H4 (cell line): ENCODE results near the gene GGNBP2. TPM values are rescaled to one million over a fixed set of nuclear protein-coding genes. Genes with fewer than 3 reads are reported as not detected.

Experiments
- DNase-seq: peaks from one replicate; pipeline ENCODE4 v3.0.0-alpha.2; 2015; ENCODE audit warnings: low spot score
- total RNA-seq: library from RNA; depleted of rRNA; stranded (reverse); fragments of >200 nt; shearing (Covaris generic); gene quantifications from 2 replicates; pipeline ENCODE4 v1.2.3, GENCODE V29; 2014

GGNBP2 gene
- total RNA-seq, 1 experiment from 2014 or later = 38.2 TPM

GRCh38 chr17:36515837-36516236 lies 28.9 kb upstream of the GGNBP2 start:
- DNase-seq = no peak

GRCh38 chr17:36523113-36523512 lies 21.6 kb upstream of the GGNBP2 start:
- no peak for DNase-seq

GRCh38 chr17:36524428-36524876 lies 20.3 kb upstream of the GGNBP2 start:
- DNase-seq = no peak

DNA sequence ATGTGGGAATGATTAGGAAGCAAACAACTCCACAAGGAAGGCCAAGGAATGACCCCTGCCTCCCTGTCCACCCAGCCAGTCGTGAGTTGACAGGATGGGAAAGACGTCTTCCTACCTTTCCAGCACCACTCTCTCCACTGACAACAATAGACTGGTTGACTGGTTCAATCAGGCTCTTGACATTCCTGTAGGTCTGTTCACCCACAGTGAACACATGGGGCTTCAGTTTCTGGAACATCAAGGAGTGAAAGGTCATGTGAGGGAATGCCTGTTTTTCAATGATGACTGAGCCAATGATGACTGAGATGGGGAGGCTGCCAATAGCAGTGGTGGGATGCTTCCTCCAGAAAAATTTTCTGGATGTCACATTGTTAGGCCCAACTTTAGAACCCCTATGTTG lies 19.6 kb upstream of the GGNBP2 start:
- no peak for DNase-seq

DNA sequence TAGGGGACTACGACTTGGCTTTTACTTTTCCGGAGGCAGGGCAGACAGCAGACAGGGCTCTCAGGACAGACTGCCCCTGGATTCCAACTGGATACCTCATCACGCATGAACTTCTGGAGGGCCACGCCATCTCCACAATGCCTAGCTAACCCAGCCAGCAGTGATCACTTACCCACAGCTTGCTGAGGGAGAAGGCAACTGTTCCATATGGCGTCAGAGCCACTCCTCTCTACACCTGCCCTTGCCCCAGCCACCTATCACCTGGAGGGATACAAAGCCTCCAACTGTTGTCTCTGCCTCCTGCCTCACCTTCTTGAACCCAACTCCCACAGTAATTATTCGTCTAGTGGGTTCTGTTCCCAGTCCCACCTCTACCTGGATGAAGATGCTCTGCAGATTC lies 18.8 kb upstream of the GGNBP2 start:
- no peak for DNase-seq

- DNase-seq = no peak
These were observed 17.0 kb upstream of the GGNBP2 start for GRCh38 chr17:36527621-36528250.

- no peak for DNase-seq
These were observed 15.6 kb upstream of the GGNBP2 start for GRCh38 chr17:36529121-36529520.

- no peak for DNase-seq
These were observed 12.2 kb upstream of the GGNBP2 start for GRCh38 chr17:36532435-36532975.

DNA sequence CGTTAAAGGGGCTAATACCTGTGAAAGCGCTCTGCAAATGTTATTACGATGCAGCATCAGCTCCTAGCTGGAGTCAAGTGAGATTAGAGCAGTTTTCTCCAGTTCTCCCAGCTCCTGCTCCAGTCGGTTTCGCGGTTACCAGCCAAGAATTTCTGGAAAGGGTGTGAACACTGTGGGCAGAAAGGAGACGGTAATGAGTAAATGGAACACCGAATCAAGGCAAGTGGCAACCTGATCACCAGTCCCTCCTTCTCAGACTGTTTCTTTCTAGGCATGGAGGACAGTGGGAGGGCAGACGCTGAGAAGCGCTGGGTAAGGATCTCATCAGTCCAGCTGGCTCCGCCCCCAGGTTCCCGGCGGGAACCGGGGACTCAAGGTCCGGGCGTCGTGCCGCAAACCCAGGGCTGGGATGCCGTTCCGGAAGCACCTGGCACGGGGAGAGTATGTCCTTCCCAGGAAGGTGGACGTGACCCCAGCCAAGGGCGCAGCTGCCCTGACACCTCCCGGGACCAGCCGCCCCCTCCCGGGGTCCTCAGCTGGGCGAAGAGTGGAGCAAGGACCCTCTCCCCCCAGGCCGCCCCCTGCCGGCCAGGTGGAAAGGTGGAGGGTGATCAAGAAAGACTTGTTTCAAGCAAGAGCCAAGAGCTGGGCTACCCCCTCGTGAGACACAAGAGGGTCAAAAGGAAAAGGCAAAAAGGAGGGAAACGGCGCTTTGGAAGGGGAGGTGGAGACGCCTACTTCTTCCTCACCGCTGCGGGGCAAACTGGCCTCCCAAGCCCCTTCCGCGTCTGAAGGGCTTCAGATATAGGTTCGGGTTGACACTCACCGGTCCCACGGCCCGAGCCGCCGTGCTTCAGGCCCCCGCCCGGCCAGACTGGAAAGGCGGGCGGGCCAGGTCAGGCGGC lies 10.5 kb upstream of the GGNBP2 start:
- DNase-seq = peak; percentile 63

DNA sequence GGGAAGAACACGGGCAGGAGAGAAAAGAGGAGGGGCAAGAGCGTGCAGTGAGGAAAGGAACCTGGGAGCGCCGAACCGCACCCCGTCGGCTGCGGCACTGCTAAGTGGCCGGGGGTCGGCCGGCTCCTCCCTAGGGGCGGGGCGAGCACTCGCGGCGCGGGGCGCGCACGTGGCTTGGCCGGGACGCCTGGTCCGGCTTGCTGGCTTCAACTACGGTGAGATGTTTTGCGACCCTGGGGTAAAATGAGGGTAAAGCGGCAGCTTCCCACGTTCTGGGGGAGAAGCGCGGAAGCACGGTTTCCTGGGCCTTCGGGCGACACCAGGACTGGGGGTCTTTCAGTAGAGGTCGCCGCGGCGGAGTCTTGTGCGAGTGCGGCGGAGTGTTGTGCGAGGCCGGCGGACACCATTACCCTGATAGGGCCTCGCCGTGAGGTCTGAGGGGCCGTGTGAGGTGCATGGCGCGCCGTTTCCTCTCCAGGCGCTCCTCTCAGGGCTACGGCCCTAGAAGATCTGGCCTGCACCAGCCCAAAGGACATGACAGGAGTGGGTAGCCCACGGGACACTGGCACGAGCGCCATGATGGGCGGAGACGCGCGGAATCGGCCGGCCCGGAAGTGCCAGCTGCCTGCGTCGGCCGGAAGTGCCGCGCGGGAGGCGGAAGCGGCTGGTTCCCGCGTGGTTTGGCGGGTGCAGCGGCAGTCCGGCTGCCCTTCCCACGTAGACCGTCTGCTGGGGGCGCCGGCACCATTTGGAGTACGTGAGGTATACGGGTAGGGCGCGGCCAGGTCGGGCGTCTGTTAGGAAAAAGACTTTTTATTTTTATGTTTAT lies 9.7 kb upstream of the GGNBP2 start, which contains the start of the genes MYO19 and PIGW:
Gene MYO19, minus strand, starts transcription at position 29 of the 829 bp plus-strand sequence. CDS start 2,330 bp downstream, outside the sequence.
Gene PIGW, plus strand, starts transcription at position 148 of the 829 bp plus-strand sequence. CDS start 2,115 bp downstream, outside the sequence.
- peak; percentile 87 for DNase-seq

GRCh38 chr17:36535669-36536081 lies 9.0 kb upstream of the GGNBP2 start:
- DNase-seq = no peak

DNA sequence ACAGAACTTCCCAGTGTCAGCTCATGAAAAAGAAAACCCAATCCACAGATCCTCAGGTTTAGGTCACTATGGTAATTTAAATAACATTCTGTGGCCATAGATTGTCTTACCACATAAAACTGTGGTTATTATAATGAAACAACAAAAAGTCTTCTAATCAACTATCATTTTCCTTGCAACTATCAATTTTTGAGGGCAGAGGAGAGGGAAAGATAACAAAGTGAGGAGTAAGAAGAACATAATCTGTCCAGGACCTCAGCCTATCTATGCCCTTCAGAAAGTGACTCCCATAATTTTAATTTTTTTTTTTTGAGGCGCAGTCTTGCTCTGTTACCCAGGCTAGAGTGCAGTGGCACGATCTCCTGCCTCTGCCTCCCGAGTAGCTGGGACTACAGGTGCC lies 4.0 kb upstream of the GGNBP2 start:
- no peak for DNase-seq

GRCh38 chr17:36542755-36543154 lies 2.0 kb upstream of the GGNBP2 start:
- DNase-seq = no peak

DNA sequence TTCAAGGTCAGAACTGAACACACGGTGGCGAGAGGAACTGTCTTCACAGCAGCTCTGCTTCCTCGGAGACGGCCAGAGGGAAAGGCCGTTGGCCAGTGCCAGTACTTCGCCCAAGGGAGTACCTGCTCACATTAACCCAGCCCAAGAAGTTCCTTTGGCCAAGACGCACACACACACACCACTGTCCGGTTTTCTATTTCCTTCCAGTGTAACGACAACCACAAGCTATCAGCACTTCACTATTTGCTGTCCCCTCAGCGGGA lies 744 bp upstream of the GGNBP2 start:
- peak; percentile 31 for DNase-seq

DNA sequence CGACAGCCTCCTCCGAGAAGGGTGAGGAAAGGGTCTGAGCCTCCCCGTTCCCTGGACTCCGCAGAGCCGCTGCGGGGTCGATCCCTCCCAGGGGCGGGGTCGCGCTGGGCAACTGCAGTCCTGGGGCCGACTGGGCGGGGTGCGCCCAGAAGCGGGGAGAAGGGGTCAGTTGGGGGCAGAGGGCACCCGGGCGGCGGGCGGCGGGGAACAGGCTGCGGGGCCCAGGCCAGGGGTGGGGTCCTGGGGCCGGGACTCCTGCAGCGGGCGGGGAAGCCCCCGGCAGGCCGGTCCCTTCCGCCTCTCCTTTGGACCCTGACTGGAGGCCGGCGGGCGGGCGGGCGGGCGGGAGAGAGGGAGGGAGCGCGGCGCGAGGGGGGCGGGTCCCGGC lies 352 bp downstream of the GGNBP2 start:
- no peak for DNase-seq

DNA sequence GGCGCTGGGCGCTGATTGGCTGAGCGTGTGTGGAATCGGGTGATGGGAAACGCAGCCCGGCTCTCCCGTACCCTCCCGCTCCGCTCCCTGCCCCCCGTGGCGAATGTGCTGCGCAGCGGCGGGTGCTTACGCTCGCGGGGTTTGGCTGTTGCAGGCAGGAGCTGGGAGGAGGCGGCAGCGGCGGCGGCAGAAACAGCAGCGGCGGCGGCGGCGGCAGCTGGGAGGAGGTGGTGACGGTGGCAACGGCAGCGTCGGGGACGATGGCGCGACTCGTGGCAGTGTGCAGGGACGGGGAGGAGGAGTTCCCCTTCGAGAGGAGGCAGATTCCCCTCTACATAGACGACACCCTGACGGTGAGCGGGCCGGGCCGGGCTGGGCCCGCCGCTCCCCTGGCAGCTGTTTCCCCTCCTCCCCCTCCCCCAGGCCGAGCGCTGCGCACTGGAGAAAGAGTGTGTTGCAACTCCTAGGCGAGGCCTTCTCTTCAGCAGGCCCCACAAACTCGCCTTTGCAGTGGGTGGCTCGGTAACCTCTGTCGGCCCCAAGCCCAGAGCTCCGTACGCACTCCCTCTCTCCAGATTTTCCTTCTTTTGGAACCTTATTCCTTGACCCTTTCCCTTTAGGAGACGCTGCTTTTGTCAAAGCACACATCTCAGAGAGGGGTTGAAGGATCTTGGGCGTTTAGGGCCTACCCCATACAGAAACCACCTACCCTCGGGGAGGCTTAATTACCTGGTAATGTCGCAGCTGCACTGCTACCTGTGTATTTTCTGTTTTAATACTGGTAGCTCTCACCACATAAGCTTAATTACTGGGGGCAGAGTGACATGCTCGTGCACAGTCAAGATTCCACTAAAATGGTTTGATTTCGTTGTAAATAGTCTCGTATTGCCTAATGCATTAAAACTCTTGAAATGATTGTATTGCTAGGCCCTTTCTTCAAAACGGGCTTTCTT lies 1.0 kb downstream of the GGNBP2 start:
- peak; percentile 96 for DNase-seq

GRCh38 chr17:36546418-36547093 lies 1.8 kb downstream of the GGNBP2 start:
- no peak for DNase-seq

- DNase-seq = no peak
These were observed 3.1 kb downstream of the GGNBP2 start for GRCh38 chr17:36547776-36548175.

GRCh38 chr17:36550491-36551417 lies 6.0 kb downstream of the GGNBP2 start:
- DNase-seq = no peak
